Muscle of arm (tissue), 14 donors: ENCODE measurements around the gene PRODH2. TPM values are rescaled to one million over a fixed set of nuclear protein-coding genes. Genes with fewer than 3 reads are reported as not detected.

Source experiments
- DNase-seq: peaks from one replicate; pipeline ENCODE4 v3.0.0-alpha.2; 2013
- long read RNA-seq, 11 donors: transcript quantifications; one replicate each; lab custom pipeline, GENCODE V29; 2026
- polyA plus RNA-seq, 12 donors: library from polyadenylated mRNA; unstranded; fragments of 120-200 nt; gene quantifications; one replicate each; pipeline ENCODE4 v1.2.1, GENCODE V29; 2013; ENCODE audit not compliant: insufficient read length in 12 of 12

The PRODH2 gene
- polyA plus RNA-seq, result under 1 TPM in 1 of 12 donors, not detected in 11; 0.80 TPM
- long read RNA-seq, donor 1, result 0 reads
- long read RNA-seq, donor 2, result 0 reads
- long read RNA-seq, donor 3, result 0 reads
- long read RNA-seq, donor 4, result 0 reads
- long read RNA-seq, donor 5, result 0 reads
- long read RNA-seq, donor 6, result 0 reads
- long read RNA-seq, donor 7, result 0 reads
- long read RNA-seq, donor 8, result 0 reads
- long read RNA-seq, donor 9, result 0 reads
- long read RNA-seq, donor 10, result 0 reads
- long read RNA-seq, donor 11, result 0 reads

GRCh38 chr19:35812220-35813042 is at the start of gene PRODH2:
Gene PRODH2, minus strand, starts transcription at chr19:35812845. Its CDS starts 40 bp downstream, at chr19:35812805.
- no peak for DNase-seq

GRCh38 chr19:35861640-35862160 is 49.1 kb upstream of the PRODH2 start:
- DNase-seq, result no peak

- DNase-seq, result no peak
These were observed 48.4 kb upstream of the PRODH2 start for GRCh38 chr19:35860818-35861639.

- no peak for DNase-seq
These were observed 47.8 kb upstream of the PRODH2 start for GRCh38 chr19:35860436-35860817.

- DNase-seq, result no peak
These were observed 46.8 kb upstream of the PRODH2 start for GRCh38 chr19:35859414-35859813.

- DNase-seq, result no peak
These were observed 45.7 kb upstream of the PRODH2 start for GRCh38 chr19:35858311-35858710.

GRCh38 chr19:35856546-35857149 is 44.0 kb upstream of the PRODH2 start, which contains the start of gene KIRREL2:
Gene KIRREL2, plus strand, starts transcription at chr19:35856911. Its CDS starts 209 bp downstream, at chr19:35857120.
- no peak for DNase-seq

- no peak for DNase-seq
These were observed 40.6 kb upstream of the PRODH2 start for GRCh38 chr19:35853038-35853756.

GRCh38 chr19:35852029-35852780 is 39.6 kb upstream of the PRODH2 start, which contains the start of gene NPHS1:
Gene NPHS1, minus strand, starts transcription at chr19:35852504. Its CDS starts 667 bp downstream, at chr19:35851837.
- DNase-seq, result no peak

- DNase-seq, result no peak
These were observed 38.8 kb upstream of the PRODH2 start for GRCh38 chr19:35851213-35852028.

- no peak for DNase-seq
These were observed 36.4 kb upstream of the PRODH2 start for GRCh38 chr19:35848919-35849505.

GRCh38 chr19:35848486-35848885 is 35.8 kb upstream of the PRODH2 start:
- DNase-seq, result no peak

GRCh38 chr19:35847911-35848310 is 35.3 kb upstream of the PRODH2 start:
- DNase-seq, result no peak

- DNase-seq, result no peak
These were observed 33.5 kb upstream of the PRODH2 start for GRCh38 chr19:35846038-35846668.

GRCh38 chr19:35845215-35846037 is 32.8 kb upstream of the PRODH2 start:
- DNase-seq, result no peak

GRCh38 chr19:35844482-35845214 is 32.0 kb upstream of the PRODH2 start:
- no peak for DNase-seq
